H9 (cell line): ENCODE data around the gene TRAPPC14. TPM values are rescaled to one million over a fixed set of nuclear protein-coding genes. Genes with fewer than 3 reads are reported as not detected.
A peak's percentile ranks its signal among the peaks of the same experiment; 100 is the strongest.

Experiments used
- DNase-seq: peaks from one replicate; pipeline ENCODE4 v3.0.0-alpha.2; 2017
- H2AFZ ChIP-seq: one replicate; pipeline ENCODE4 v1.6.1; 2013; ENCODE audit warnings: mild to moderate bottlenecking, low read length, control low read depth, moderate library complexity
- H2AK5ac ChIP-seq: 2 replicates; pipeline ENCODE4 v1.6.1; 2013; ENCODE audit warnings: low read length, control low read depth, mixed read lengths; ENCODE audit not compliant: insufficient read length
- H2BK120ac ChIP-seq: one replicate; pipeline ENCODE4 v1.6.1; 2013; ENCODE audit warnings: low read depth, mild to moderate bottlenecking, low read length, control low read depth, inconsistent platforms; ENCODE audit not compliant: poor library complexity, severe bottlenecking
- H2BK12ac ChIP-seq: 2 replicates; pipeline ENCODE4 v1.6.1; 2013; ENCODE audit warnings: low read length, control low read depth, mixed read lengths, low read depth; ENCODE audit not compliant: insufficient read length
- H2BK15ac ChIP-seq: 2 replicates; pipeline ENCODE4 v1.6.1; 2013; ENCODE audit warnings: low read depth, low read length, control low read depth
- H2BK20ac ChIP-seq: one replicate; pipeline ENCODE4 v1.6.1; 2013; ENCODE audit warnings: low read depth, mild to moderate bottlenecking, low read length, control low read depth, inconsistent platforms; ENCODE audit not compliant: poor library complexity, severe bottlenecking
- H2BK5ac ChIP-seq: 2 replicates; pipeline ENCODE4 v1.6.1; 2013; ENCODE audit warnings: low read length, control low read depth, mixed read lengths; ENCODE audit not compliant: insufficient read length
- H3K14ac ChIP-seq: 2 replicates; pipeline ENCODE4 v1.6.1; 2013; ENCODE audit warnings: low read length, control low read depth; ENCODE audit not compliant: insufficient read depth
- H3K18ac ChIP-seq: 2 replicates; pipeline ENCODE4 v1.6.1; 2013; ENCODE audit warnings: low read depth, mild to moderate bottlenecking, mixed read lengths, low read length, control low read depth; ENCODE audit not compliant: insufficient read length
- H3K23ac ChIP-seq: 2 replicates; pipeline ENCODE4 v1.6.1; 2013; ENCODE audit warnings: low read length, control low read depth, mixed read lengths, low read depth; ENCODE audit not compliant: insufficient read length
- H3K23me2 ChIP-seq: 2 replicates; pipeline ENCODE4 v1.6.1; 2013; ENCODE audit warnings: low read depth, mild to moderate bottlenecking, mixed read lengths, low read length, control low read depth; ENCODE audit not compliant: insufficient read length, poor library complexity, severe bottlenecking
- H3K27ac ChIP-seq: 2 replicates; pipeline ENCODE4 v1.5.1; 2013; ENCODE audit warnings: low read length, control low read depth, mixed read lengths, low read depth; ENCODE audit not compliant: insufficient read length
- H3K27me3 ChIP-seq: 2 replicates; pipeline ENCODE4 v1.6.1; 2013; ENCODE audit warnings: low read length, control low read depth, inconsistent platforms; ENCODE audit not compliant: insufficient read depth
- H3K4ac ChIP-seq: 2 replicates; pipeline ENCODE4 v1.6.1; 2013; ENCODE audit warnings: low read depth, mild to moderate bottlenecking, control low read depth, inconsistent platforms, low read length, moderate library complexity
- H3K4me1 ChIP-seq: 2 replicates; pipeline ENCODE4 v1.6.1; 2013; ENCODE audit warnings: low read length, control low read depth, inconsistent platforms; ENCODE audit not compliant: insufficient read depth
- H3K4me2 ChIP-seq: 2 replicates; pipeline ENCODE4 v1.6.1; 2013; ENCODE audit warnings: low read length, control low read depth, mixed read lengths; ENCODE audit not compliant: insufficient read length, insufficient read depth
- H3K56ac ChIP-seq: 2 replicates; pipeline ENCODE4 v1.6.1; 2013; ENCODE audit warnings: low read depth, mild to moderate bottlenecking, mixed read lengths, low read length, control low read depth; ENCODE audit not compliant: insufficient read length
- H3K79me1 ChIP-seq: 2 replicates; pipeline ENCODE4 v1.6.1; 2013; ENCODE audit warnings: low read depth, mild to moderate bottlenecking, moderate library complexity, low read length, control low read depth, inconsistent platforms; ENCODE audit not compliant: insufficient read depth, poor library complexity, severe bottlenecking
- H3K79me2 ChIP-seq: 2 replicates; pipeline ENCODE4 v1.6.1; 2013; ENCODE audit warnings: low read length, control low read depth, inconsistent platforms; ENCODE audit not compliant: insufficient read depth
- H3K9ac ChIP-seq: 2 replicates; pipeline ENCODE4 v1.6.1; 2013; ENCODE audit warnings: low read length, control low read depth, mixed read lengths; ENCODE audit not compliant: insufficient read length; ENCODE audit errors: extremely low read depth
- H3K9me3 ChIP-seq: one replicate; pipeline ENCODE4 v1.6.1; 2013; ENCODE audit warnings: low read depth, low read length, inconsistent platforms; ENCODE audit not compliant: control insufficient read depth
- H3T11ph ChIP-seq: one replicate; pipeline ENCODE4 v1.6.1; 2013; ENCODE audit warnings: mild to moderate bottlenecking, low read length, control low read depth, inconsistent platforms
- H4K20me1 ChIP-seq: one replicate; pipeline ENCODE4 v1.6.1; 2013; ENCODE audit not compliant: control insufficient read depth, insufficient read length, insufficient read depth
- H4K5ac ChIP-seq: 2 replicates; pipeline ENCODE4 v1.6.1; 2013; ENCODE audit warnings: low read depth, mild to moderate bottlenecking, mixed read lengths, low read length, control low read depth; ENCODE audit not compliant: insufficient read length
- H4K8ac ChIP-seq: replicated peaks from 2 replicates; pipeline ENCODE4 v1.6.1; 2013; ENCODE audit warnings: low read length, control low read depth, mixed read lengths, low read depth; ENCODE audit not compliant: insufficient read length
- H4K91ac ChIP-seq: 2 replicates; pipeline ENCODE4 v1.6.1; 2013; ENCODE audit warnings: low read depth, mild to moderate bottlenecking, moderate library complexity, mixed read lengths, low read length, control low read depth; ENCODE audit not compliant: insufficient read length
- H3K27ac Mint-ChIP-seq, 3 experiments: 2 replicates in 2 of 3; 3 replicates in 1 of 3; pipeline ENCODE4 v1.8.0; 2020 to 2021; ENCODE audit warnings: mixed read lengths in 3 of 3, mild to moderate bottlenecking in 1 of 3, moderate library complexity in 1 of 3
- H3K27me3 Mint-ChIP-seq: 2 replicates; pipeline ENCODE4 v1.8.0; 2021; ENCODE audit warnings: low read depth, mild to moderate bottlenecking, moderate library complexity, mixed read lengths
- H3K36me3 Mint-ChIP-seq, 3 experiments: 2 replicates in 2 of 3; 3 replicates in 1 of 3; pipeline ENCODE4 v1.8.0; 2020 to 2021; ENCODE audit warnings: low read depth in 3 of 3, mixed read lengths in 3 of 3; ENCODE audit not compliant: insufficient read depth in 1 of 3
- H3K4me1 Mint-ChIP-seq, 2 experiments: 2 replicates each; pipeline ENCODE4 v1.8.0; 2020; ENCODE audit warnings: mixed read lengths in 2 of 2
- H3K4me3 Mint-ChIP-seq, 2 experiments: 2 replicates in 1 of 2; 3 replicates in 1 of 2; pipeline ENCODE4 v1.8.0; 2020 to 2021; ENCODE audit warnings: mild to moderate bottlenecking in 2 of 2, mixed read lengths in 2 of 2, moderate library complexity in 1 of 2
- H3K9me3 Mint-ChIP-seq, 2 experiments: 2 replicates in 1 of 2; 3 replicates in 1 of 2; pipeline ENCODE4 v1.8.0; 2020; ENCODE audit warnings: mild to moderate bottlenecking in 2 of 2, mixed read lengths in 2 of 2, moderate library complexity in 1 of 2
- CTCF ChIP-seq: fragments of 200-600 bp; sonication (generic); conservative IDR thresholded peaks from 3 replicates; pipeline ENCODE4 v1.8.0; 2021; ENCODE audit warnings: antibody characterized with exemption, mild to moderate bottlenecking
- WGBS: extraction: QIAGEN DNeasy Blood & Tissue Kit; methylation state at CpG from one replicate; pipeline ENCODE4 v1.1.7; 2013; ENCODE audit warnings: missing lambda C conversion rate, low lambda C conversion rate, mixed read lengths; ENCODE audit not compliant: insufficient read length; ENCODE audit errors: extremely low coverage; 5-methylcytosine and 5-hydroxymethylcytosine counted together
- total RNA-seq: library from RNA; stranded (reverse); gene quantifications from 2 replicates; pipeline ENCODE4 v1.2.1, GENCODE V29; 2021

The TRAPPC14 gene
- total RNA-seq, 1 experiment from 2014 or later: 32.8 TPM

- H3K79me2 ChIP-seq: no peaks in the 10 kb centered on the region
- H3K18ac ChIP-seq: no peak overlapping the region
- no peak overlapping the region for H3K27ac ChIP-seq
- no peak overlapping the region for H3K56ac ChIP-seq
- no peaks in the 10 kb centered on the region for H3K27me3 ChIP-seq
- H3K4ac ChIP-seq: no peak overlapping the region
- H3K79me1 ChIP-seq: peaks cover 2% of the 10 kb centered on the region
- peaks cover 26 to 66% (median 63%) of the 10 kb centered on the region in 3 experiments for H3K36me3 Mint-ChIP-seq
- H2BK15ac ChIP-seq: no peak overlapping the region
- no CpG with 5 or more reads among the region's 18 CpGs for WGBS
- no peak overlapping the region for H3K9ac ChIP-seq
- H3K9me3 Mint-ChIP-seq: no peaks in the 10 kb centered on the region
- H2BK12ac ChIP-seq: no peak overlapping the region
- no peak overlapping the region for H2BK5ac ChIP-seq
- H2AK5ac ChIP-seq: no peak overlapping the region
- no peak overlapping the region for H2BK120ac ChIP-seq
- H3K27ac Mint-ChIP-seq: peak overlapping the region in 1 of 3 experiments; percentile 85; a peak in 2 of 7 replicates
- H3K23me2 ChIP-seq: peaks cover 12% of the 10 kb centered on the region
- peak overlapping the region in 1 of 2 experiments; percentile 35; a peak in 1 of 5 replicates for H3K4me3 Mint-ChIP-seq
- H3K14ac ChIP-seq: no peak overlapping the region
- H3K4me2 ChIP-seq: no peak overlapping the region
- no peaks in the 10 kb centered on the region; the same call in 1 of the 2 replicates for H3K4me1 ChIP-seq
- no peaks in the 10 kb centered on the region for H3K9me3 ChIP-seq
- no peak for TF ChIP-seq CTCF
- H2AFZ ChIP-seq: no peak overlapping the region
- no peak overlapping the region for H3T11ph ChIP-seq
- peaks cover 2% of the 10 kb centered on the region for H4K20me1 ChIP-seq
- H3K23ac ChIP-seq: no peak overlapping the region
- peaks cover 25 to 36% of the 10 kb centered on the region in 2 experiments for H3K4me1 Mint-ChIP-seq
- H4K8ac ChIP-seq: no peak overlapping the region
- DNase-seq: no peak
- no peak overlapping the region for H4K91ac ChIP-seq
- no peaks in the 10 kb centered on the region; the same call in 1 of the 2 replicates for H3K27me3 Mint-ChIP-seq
- no peak overlapping the region for H2BK20ac ChIP-seq
- no peak overlapping the region for H4K5ac ChIP-seq
Observed at GRCh38 chr7:100152937-100153666, 5.4 kb downstream of the TRAPPC14 start.
